Smooth muscle cell (in vitro differentiated cells): ENCODE results near the gene CENPM. TPM values are rescaled to one million over a fixed set of nuclear protein-coding genes. Genes with fewer than 3 reads are reported as not detected.

ENCODE experiments used
- DNase-seq: peaks from one replicate; lab custom pipeline; 2025; ENCODE audit not compliant: unreplicated experiment; lab: John Stamatoyannopoulos, UW
- H2AFZ ChIP-seq: fragments of 200-600 bp; sonication (generic); 2 replicates; pipeline ENCODE4 v1.6.0; 2016; ENCODE audit warnings: antibody characterized with exemption, low read depth, mild to moderate bottlenecking
- H3F3A ChIP-seq: fragments of 200-600 bp; sonication (generic); 2 replicates; pipeline ENCODE4 v1.6.0; 2017; ENCODE audit warnings: antibody characterized with exemption, low read depth
- H3K27ac ChIP-seq: fragments of 200-600 bp; sonication (generic); 2 replicates; pipeline ENCODE4 v1.5.1; 2016; ENCODE audit warnings: low read depth, mild to moderate bottlenecking
- H3K27me3 ChIP-seq: fragments of 200-600 bp; sonication (generic); 2 replicates; pipeline ENCODE4 v1.6.1; 2016; ENCODE audit warnings: low read depth, mild to moderate bottlenecking
- H3K36me3 ChIP-seq: fragments of 200-600 bp; sonication (generic); 2 replicates; pipeline ENCODE4 v1.5.1; 2016; ENCODE audit warnings: low read depth
- H3K4me1 ChIP-seq: fragments of 200-600 bp; sonication (generic); 2 replicates; pipeline ENCODE4 v1.5.1; 2016; ENCODE audit warnings: low read depth
- H3K4me2 ChIP-seq: fragments of 200-600 bp; sonication (generic); 2 replicates; pipeline ENCODE4 v1.6.0; 2016; ENCODE audit warnings: mild to moderate bottlenecking
- H3K4me3 ChIP-seq: fragments of 200-600 bp; sonication (generic); 2 replicates; pipeline ENCODE4 v1.5.1; 2016; ENCODE audit warnings: mild to moderate bottlenecking
- H3K79me2 ChIP-seq: fragments of 200-600 bp; sonication (generic); 2 replicates; pipeline ENCODE4 v1.6.0; 2016; ENCODE audit warnings: low read depth, mild to moderate bottlenecking
- H3K9ac ChIP-seq: fragments of 200-600 bp; sonication (generic); 2 replicates; pipeline ENCODE4 v1.6.0; 2016; ENCODE audit warnings: low read depth
- H3K9me3 ChIP-seq: fragments of 200-600 bp; sonication (generic); replicated peaks from 2 replicates; pipeline ENCODE4 v1.5.1; 2016; ENCODE audit warnings: low read depth
- H4K20me1 ChIP-seq: fragments of 200-600 bp; sonication (generic); 2 replicates; pipeline ENCODE4 v1.6.0; 2016; ENCODE audit warnings: low read depth
- CTCF ChIP-seq: fragments of 200-600 bp; sonication (generic); IDR thresholded peaks from 2 replicates; pipeline ENCODE4 v1.5.1; 2017; ENCODE audit warnings: borderline replicate concordance, mild to moderate bottlenecking, antibody characterized with exemption; ENCODE audit not compliant: insufficient read depth, poor library complexity, severe bottlenecking
- WGBS: methylation state at CpG from one replicate; pipeline ENCODE4 v1.1.7; 2016; ENCODE audit warnings: low lambda C conversion rate; 5-methylcytosine and 5-hydroxymethylcytosine counted together
- polyA plus RNA-seq: library from polyadenylated mRNA; unstranded; fragments of >200 nt; fragmentation: Nextera tagmentation; extraction: Ambion mirVana; gene quantifications from 2 replicates; pipeline ENCODE4 v1.2.1, GENCODE V29; 2016
- total RNA-seq: library from RNA; depleted of rRNA; stranded (reverse); fragments of >200 nt; gene quantifications from 2 replicates; pipeline ENCODE4 v1.2.3, GENCODE V29; 2014

Gene CENPM
- total and polyA plus RNA-seq, 2 experiments from 2014 or later: 5.6 to 16.0 TPM

- DNase-seq: no peak
- WGBS: 84% methylated on average over 4 of the region's 4 CpGs
Observed at GRCh38 chr22:41989246-41989645, 42.3 kb upstream of the CENPM start.

GRCh38 chr22:41987276-41987675 lies 40.3 kb upstream of the CENPM start:
- no peak overlapping the region for H3K4me3 ChIP-seq
- no peak for TF ChIP-seq CTCF
- H3K36me3 ChIP-seq: no peaks in the 10 kb centered on the region
- no peaks in the 10 kb centered on the region for H3F3A ChIP-seq
- H3K27me3 ChIP-seq: no peaks in the 10 kb centered on the region
- H3K27ac ChIP-seq: no peak overlapping the region
- no peaks in the 10 kb centered on the region for H3K4me1 ChIP-seq
- no peak overlapping the region for H2AFZ ChIP-seq
- no peak for DNase-seq
- H3K9ac ChIP-seq: no peak overlapping the region
- no peaks in the 10 kb centered on the region for H3K9me3 ChIP-seq
- H3K79me2 ChIP-seq: no peaks in the 10 kb centered on the region
- H4K20me1 ChIP-seq: no peaks in the 10 kb centered on the region
- no peak overlapping the region for H3K4me2 ChIP-seq
- WGBS: 93% methylated on average over 5 of the region's 5 CpGs

More at GRCh38 chr22:41989246-41989645, 42.3 kb upstream of the CENPM start:
- TF ChIP-seq CTCF: no peak
- H3K4me1 ChIP-seq: no peaks in the 10 kb centered on the region
- H3K27me3 ChIP-seq: no peaks in the 10 kb centered on the region
- no peaks in the 10 kb centered on the region for H3F3A ChIP-seq
- no peaks in the 10 kb centered on the region for H3K79me2 ChIP-seq
- no peak overlapping the region for H2AFZ ChIP-seq
- H3K27ac ChIP-seq: no peak overlapping the region
- no peaks in the 10 kb centered on the region for H4K20me1 ChIP-seq
- H3K4me2 ChIP-seq: no peak overlapping the region
- H3K9me3 ChIP-seq: no peaks in the 10 kb centered on the region
- H3K36me3 ChIP-seq: no peaks in the 10 kb centered on the region
- H3K9ac ChIP-seq: no peak overlapping the region
- H3K4me3 ChIP-seq: no peak overlapping the region

GRCh38 chr22:41983513-41984405 lies 36.8 kb upstream of the CENPM start:
- Histone ChIP-seq H3K27ac (no peak overlapping the region), H3K4me3 (no peak overlapping the region), H3K36me3 (no peaks in the 10 kb centered on the region), H3K4me2 (no peak overlapping the region), H3F3A (no peaks in the 10 kb centered on the region), H3K9me3 (no peaks in the 10 kb centered on the region), H3K79me2 (no peaks in the 10 kb centered on the region), H2AFZ (no peak overlapping the region), H3K27me3 (no peaks in the 10 kb centered on the region), H4K20me1 (no peaks in the 10 kb centered on the region), H3K9ac (no peak overlapping the region), H3K4me1 (no peaks in the 10 kb centered on the region)
- DNase-seq: no peak
- no peak for TF ChIP-seq CTCF
- 82% methylated on average over 6 of the region's 6 CpGs for WGBS
